ENCODE measurements around the gene SPSB4.

The SPSB4 gene

DNA sequence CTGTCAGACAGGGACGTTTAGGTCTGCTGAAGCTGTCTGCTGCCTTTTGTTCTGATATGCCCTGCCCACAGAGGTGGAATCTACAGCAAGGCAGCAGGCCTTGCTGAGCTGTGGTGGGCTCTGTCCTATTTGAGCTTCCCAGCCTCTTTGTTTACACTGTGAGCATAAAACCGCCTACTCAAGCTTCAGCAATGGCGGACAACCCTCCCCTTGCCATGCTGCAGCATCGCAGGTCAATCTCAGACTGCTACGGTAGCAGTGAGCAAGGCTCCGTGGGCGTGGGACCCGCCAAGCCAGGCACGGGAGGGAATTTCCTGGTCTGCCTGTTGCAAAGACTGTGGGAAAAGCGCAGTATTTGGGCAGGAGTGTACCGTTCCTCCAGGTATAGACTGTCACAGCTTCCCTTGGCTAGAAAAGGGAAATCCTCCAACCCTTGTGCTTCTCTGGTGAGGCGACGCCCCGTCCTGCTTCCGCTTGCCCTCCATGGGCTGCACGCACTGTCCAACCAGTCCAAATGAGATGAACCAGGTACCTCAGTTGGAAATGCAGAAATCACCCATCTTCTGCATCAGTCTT, 71.4 kb downstream of the SPSB4 start:
- DNase-seq: no peak

DNA sequence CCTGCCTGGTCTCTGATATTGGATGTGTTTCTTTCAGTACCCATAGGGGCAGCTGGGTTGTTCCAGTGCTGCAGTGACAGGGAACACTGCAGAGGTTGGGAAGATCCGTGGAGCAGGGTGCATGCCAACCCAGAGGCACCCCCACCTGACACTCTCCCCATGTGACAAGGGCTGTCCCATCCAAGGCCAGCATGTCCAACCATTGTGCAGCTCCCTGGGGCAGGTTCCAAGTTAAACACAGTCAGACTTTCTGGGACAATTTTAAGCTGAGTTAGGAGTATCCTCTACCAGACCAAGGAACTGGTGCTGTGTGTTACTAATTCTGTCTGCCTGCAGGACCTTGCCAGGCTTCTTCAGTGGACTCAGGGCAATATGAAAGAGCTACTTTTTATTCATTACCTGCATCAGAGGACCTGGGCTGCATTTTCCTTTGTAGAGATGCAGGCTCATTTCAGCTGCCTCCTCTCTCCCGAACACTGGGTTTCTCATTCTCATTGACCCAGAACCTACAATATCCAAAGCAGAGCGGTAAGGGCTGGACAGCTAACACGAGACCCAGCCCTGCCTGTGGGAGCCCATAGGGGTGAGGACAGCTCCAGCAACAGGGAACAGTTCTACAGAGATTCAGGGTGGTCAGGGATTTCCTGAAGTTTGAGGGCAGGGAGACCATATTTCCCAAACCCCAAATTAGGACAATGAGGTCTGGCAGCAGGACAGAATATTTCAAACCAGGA, 72.7 kb downstream of the SPSB4 start:
- no peak for DNase-seq

DNA sequence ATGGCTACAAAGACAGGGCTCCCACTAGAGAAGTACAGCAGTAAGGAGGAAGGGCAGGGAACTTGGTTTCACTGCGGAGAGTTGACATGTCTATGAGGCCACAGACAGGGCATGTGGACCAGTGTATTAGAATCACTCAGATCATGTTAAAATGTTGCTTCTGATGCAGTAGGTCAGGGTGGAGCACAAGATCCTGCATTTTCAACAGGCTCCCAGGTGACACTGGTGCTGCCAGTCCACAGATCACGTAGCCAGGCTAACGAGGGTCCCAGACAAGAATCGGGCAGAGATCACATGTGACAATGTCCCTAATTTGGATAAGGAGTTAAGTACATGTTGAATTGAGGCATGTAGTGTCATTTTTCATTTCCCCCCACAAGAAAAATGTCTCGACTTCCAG, 73.6 kb downstream of the SPSB4 start:
- no peak for DNase-seq

DNA sequence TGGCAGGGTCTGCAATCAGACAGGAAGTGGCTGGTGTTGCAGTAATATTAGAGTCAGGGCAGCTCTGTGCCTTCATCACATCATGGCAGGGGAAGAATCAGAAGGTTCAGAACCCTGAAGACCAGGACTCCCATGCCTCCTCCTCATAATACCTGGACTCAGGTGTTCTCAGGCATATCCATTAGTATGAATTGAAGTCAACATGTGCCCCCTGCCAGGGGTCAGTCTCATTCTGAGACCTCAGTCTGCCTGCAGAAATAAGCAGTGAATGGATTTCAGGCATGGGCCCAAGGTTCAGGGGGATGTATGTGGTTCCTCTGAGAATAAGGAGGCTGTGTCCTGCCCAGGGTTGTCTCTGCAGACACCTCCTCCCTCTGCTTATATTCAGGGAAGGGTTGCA, 74.2 kb downstream of the SPSB4 start:
- no peak for DNase-seq

DNA sequence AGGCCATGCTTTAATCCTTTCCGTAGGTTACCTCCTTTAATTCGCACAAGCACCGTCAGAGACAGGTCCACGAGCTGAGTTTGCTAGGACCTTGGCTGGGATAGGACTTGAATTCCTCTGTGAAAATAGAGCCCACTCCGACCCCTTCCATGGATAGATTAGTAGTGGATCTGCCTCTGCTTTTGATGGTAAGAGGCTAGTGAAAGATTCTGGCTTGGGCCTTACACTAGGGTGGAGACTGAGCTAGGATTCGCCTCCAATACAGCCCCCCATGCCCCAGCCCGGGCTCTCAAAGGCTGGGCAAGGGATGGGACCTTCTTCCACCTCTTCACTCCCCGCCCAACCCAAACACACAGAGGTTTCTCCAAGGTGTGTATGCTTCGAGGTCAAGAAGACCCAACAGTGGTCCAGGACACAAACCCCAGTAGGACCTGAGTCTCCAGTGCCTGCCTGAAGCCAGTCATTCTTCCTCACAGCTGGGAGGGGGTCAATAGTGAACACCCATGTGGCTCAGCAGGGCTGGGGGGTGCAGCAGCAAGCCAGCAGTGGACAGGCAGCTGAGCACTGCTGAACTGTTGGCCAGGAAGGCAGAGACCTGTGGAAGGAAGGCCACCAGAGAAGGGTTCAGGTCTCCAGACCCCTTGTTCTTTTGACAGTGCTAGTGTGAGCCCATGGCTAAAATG, 75.7 kb downstream of the SPSB4 start:
- no peak for DNase-seq

DNA sequence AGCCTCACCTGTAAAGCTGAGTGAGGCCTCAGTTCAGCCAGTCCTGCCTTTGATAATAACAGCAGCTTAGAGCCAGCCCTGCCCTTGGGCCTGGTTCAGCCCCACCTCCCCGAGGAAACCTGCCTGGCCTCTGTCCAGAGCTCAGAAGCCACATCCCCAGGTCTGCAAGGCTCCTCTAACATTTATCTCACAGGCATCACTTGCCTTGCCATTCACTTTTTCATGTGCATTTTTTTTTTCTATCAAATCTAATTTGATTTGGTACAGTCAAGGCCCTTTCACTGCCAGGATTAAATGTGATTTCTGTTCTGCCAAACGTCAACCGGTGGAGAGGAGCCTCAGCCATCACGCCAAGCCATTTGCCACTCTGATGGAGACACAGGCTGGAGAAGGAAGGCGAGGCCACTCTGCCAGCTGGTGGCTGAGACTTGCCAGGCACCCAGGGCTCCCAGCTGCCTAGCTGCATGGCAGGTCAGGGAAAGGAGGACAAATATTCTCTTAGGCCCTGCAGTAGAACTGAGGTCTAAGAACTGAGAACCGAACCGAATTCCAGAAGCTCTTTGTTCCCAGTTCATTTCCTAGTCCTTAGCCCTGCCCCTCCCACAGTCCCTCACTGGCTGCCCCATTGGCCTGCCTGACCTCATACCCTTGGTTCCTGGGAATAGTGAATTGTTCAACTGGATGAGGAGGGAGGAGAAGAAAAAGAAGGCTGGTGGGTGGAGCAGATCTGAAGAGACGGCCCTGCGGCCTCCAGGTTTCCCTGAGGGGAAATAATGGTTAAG, 76.4 kb downstream of the SPSB4 start:
- DNase-seq: no peak

DNA sequence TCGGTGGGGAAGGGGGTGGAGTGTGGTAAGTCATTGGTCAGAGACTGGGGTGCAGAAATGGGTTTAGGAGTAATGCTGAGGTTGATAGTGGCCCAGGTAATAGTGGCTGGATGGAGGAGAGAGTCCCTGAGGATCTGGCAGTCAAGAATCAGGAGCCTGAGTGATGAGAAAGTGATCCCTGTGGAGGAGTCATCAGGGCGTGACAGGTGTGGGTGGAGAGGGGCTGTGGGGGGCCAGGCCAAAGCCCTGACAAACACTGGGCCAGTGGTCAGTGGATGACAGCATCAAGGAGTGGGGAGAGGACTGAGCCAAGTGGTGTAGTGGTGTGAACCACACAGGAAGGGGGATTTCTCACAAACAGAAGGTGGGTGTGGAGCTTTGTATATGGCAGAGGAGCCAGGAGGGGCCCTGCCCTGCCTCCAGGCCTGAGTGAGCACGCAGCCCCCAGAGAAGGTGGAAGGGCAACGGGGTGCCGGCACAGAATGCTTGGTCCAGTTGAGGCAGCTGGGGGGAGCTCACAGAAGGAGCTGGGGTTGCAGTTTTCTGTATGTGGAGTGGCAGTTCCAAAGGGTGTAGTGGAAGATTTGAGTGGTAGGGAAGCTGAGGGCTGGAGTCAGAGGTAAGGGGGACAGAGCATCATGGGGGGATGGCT, 77.1 kb downstream of the SPSB4 start:
- DNase-seq: no peak

DNA sequence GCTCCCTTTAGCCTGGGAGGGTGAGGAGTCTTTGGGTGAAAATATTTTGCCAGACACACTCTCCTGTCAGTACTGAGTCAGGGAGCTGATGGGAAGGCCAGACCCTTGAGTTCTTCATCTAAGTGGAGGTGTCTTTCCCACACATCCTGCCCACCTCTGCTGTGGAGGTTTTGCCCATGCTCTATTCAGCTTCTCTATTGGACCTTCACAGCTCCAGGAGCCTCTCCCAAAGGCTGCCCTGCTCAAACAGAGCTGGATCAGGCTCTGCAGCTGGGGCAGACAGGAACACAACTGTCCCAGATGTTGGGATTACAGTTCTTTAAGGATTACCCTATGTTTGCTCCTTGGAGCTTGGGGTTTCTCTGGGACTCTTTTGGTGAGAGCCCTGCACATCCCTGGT, 77.9 kb downstream of the SPSB4 start:
- no peak for DNase-seq

DNA sequence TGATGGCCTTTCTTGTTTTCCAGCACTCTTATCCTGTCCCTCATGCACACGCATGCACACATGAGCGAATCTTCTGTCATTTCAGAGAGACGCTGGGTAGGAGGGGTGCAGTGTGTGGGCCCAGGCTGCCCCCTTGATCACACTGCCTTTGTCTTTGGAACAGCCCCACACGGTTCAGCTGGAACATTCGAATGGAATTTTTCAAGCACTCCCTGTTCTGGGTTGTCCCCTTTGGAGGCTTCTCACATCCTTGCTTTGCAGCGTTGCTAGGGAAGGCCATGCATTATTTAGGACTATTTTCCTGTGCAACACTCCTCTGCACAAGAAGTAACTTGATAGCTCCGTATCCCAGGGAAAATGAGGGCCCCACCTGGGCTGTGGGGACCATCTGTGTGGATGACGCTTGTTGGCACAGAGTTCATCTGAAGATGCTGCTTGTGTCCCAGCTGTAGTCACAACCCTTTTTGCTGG, 78.4 kb downstream of the SPSB4 start:
- peak in 1 of 2 experiments; percentile 43 for DNase-seq

DNA sequence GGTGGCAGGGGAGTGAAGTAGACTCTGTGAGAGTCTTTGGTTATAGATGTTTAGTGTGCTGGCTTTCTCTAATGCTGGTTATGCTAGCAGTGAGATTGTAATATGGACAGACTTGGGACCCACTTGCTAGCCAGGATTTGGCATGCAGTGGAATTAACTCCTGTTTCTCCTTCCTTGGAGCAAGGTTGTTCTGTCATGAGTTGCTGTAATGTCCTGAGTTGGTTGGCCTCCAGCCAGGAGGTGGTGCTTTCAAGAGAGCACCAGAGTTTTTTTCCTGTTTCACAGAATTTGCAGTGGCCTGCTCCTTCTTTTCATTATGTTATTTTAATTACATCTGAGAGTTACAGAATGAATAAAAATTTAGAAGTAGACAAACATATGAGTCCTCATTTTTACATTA, 92.4 kb downstream of the SPSB4 start:
- no peak for DNase-seq

DNA sequence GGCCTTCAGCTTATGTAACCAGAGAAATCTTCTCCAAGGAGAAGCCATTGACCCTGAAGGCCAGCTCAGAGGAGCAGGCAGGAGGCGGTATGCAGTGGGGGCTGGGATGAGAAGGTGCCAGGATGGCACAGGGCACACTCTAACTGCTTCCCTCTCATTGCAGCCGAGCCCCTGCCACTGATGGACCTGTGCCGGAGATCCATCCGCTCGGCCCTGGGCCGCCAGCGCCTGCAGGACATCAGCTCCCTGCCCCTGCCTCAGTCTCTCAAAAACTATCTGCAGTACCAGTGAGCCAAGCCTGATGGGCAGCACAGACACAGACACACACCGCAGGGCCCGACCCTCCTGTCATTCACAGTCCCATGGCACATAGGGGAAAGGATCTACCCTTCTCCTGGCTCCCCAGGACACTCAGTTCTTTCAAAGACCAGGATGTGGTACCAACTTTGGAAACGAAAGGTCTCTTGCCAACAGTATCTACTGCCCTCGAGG, 95.9 kb downstream of the SPSB4 start:
- no peak for DNase-seq

DNA sequence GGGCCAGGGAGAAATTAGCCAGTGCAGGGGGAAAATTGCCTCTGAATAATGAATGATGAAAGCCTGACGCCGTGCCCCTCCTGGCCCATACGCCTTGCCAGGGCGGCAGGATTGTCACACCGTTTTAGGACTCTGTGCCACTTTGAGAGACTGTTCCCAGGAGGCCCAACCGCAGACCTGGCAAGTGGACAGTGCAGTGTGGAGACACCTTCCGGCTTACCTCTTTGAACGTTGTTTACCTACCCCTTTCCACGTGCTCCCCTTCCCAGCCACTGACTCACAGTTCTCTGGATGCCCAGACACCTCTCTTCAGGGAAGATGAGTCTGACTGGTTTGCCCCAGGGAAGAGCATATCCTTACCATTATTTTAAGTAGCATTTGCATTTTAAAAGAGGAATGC, 96.5 kb downstream of the SPSB4 start:
- DNase-seq: peak; percentile 32 to 63

DNA sequence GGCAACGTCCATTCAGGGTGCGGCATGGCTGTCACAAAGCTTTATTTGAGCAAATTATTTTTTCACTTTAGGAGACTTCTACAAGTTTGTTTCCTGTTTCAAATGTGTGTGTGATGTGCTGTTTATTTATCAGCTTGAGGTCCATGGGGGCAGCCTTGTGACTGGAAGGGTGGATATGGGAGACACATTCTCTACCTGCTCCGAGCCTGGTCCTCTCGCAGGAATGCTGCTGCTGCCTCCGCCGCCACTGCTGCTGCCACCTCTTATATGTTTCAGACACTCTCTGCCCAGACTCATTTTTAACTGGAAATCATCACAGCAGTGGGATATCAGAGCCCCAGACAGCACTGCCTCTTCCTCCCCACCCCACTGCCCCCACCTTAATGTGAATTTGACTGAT, 97.0 kb downstream of the SPSB4 start:
- DNase-seq: no peak

DNA sequence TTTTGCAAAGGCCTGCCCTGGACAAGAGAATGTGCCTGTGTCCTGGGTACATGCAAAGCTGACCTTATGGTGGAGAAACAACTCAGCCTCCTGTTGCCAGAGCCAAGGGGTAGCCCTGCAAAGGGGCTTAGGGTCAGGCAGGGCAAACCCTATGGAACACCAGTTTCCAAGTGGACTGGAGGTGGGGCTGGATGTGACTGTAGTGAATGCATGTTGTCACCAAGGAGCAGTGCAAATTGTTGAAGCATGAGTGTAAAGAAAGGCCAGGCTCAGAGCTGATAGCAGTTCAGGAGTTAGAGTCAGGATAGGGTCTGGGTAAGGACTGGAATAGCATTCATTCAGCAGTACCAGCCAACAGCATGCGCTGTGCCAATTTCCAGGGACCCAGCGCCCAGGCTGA, 97.6 kb downstream of the SPSB4 start:
- DNase-seq: no peak

DNA sequence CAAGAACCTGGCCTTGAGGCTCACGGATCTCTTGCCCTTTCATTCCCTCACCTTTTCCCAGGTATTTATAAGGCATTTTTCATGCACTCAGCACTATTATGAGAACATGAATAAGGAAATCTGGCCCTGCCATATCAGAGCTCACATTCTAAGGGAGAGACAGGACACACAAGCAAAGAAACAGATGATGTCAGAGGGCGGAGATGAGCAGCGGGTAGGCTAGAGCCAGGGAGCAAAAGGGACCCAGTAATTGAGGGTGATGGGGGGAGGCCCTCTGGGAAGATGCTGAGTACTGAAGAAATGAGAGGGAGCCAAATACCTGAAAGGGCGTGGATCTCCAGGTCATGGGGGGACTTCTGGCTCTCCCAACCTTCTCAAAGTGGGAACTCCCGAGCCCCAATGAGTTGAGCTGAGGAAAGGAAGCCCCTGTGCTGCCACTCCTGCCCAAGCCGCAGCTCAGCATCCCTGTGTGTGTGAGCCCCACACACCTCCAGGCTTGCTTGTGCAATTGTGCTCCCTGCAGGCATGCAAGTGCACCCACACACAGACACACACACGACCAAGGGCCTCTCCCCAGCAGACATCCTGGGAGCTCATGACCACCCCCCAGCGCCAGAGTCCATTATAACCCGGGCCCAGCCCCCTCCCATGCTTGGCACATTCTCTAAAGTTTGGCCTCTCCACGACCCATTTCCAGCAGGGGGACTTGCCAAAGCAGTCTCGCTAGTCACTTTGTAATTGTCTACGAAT, 99.1 kb downstream of the SPSB4 start:
- no peak for DNase-seq

DNA sequence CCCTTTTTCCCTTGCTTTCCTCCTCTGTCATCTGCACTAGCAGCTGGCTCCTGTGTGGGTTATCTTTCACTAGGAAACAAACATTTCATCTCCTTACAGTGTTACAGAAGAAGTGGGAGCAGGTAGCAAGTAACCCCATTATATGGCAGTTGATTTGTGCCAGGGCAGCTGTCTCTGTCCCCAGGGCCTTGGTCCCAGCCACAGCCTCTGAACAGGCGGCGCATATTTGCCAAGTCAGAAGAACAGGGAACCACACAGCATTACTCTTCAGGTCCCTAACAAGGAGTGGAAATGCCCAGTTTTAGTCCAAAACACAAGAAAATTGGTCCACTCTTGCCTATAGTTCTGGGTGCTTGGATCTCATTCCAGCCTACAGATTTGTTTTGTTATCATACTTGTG, 99.8 kb downstream of the SPSB4 start:
- DNase-seq: no peak

DNA sequence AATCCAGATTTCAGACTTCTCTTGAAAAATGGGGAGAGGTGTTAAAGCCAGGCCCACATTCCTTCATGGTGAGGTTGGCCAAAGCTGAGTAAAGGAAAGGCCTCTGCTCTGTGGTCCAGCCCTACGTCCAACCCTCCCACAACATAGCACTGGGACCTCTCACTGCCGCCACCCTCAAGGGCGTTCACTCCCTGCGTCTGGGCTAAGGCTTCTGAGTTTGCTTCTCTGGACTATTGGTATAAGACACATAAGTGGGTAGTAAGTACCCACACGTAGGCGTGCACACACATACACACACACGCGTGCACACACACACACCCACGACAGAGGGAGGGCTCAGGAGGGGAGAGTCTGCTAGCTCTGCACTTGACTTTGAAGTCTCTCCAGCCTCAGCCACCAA, 100.3 kb downstream of the SPSB4 start:
- DNase-seq: no peak

DNA sequence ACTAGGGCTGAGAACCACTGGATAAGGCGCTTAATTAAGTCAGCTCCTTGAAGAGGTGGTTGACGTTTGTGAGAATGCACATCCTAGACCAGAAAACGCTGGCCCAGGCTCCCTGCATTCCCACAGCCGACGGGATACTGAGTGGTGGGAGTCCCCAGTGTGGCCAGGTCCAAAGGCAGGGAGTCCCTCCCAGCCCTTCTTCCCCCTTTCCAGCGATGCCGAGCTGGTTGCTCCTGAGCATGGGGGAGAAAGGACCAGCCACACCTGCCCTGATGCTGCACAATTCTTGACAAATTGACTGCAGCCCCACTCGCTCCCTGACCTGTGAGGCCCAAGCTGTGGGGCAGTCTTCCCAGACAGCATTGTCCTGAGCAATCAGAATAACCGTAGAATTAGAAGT, 101.0 kb downstream of the SPSB4 start:
- no peak for DNase-seq

DNA sequence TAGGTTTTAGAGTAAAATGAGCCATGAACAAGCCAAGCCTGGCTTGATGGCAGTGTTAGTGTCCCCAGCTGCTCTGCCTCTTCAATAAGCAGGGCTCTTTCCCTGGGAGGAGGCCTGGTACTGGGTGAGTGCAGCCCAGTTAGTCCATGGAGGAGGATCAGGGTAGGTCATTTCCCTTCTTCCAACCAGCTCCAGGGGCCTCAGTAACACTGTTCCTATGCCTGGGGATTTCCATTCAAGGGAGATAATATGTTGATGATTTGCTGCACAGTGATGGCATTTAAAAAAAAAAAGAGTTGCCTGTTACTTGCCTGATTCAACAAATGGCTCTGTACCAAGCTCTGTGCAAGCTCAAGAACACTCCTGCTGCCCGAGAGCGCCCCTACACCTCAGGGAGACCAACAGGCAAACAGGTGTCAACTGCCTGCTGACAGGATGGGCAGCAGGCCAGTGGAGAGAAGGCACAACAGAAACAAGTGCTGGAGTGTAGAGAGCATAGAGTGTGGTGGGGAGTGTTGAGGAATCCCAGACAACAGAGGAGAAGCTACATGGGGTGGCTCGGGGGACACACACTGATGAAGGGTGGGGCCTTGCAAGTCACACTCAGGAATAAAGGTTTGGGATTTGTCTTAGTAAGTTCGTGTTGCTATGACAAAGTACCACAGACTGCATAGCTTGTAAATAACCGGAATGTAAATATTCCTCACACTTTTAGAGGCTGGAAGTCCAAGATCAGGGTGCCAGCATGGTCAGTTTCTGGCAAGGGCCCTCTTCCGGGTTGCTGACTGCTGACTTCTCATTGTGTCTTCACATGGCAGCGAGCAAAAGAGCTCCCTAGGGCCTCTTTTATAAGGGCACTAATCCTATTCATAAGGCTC, 101.9 kb downstream of the SPSB4 start:
- DNase-seq: no peak

DNA sequence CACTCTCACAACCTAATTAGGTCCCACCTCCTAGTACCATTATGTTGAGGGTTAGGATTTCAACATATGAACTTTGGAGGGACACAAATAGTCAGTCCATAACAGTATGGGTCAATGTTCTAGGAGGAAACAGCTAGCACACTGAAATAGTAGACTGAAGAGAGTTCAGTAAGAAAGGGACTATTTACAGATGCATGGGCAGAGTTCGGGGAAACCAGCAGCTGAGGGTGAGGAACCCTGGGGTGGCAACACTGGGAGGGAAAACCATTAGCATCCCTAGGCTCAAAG, 102.5 kb downstream of the SPSB4 start:
- DNase-seq: no peak

DNA sequence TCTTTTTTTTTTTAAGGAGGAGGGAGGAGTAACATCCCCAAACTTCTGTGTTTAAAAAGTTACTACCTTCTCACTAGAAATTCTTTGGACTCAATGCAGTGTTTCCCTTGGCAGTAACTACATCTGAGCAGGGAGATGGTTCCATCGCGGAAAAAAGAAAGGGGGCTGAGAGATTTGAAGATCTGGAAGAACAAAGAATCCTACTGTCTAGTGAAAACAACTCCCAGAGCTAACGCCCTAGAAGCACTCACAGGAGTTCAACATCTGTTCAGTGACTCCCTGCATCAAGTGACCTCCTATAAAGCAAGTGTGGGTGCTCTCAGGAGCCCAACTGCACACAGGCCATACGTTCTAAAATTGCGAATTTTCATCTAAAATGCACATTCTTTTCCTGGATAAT, 113.7 kb downstream of the SPSB4 start:
- no peak for DNase-seq

All from NCI-H526 (cell line).